Measurements from ENCODE around the gene SLC34A1. TPM values are rescaled to one million over a fixed set of nuclear protein-coding genes. Genes with fewer than 3 reads are reported as not detected.

The SLC34A1 gene
- total RNA-seq, 4 donors from 2014 or later, result not detected

DNA sequence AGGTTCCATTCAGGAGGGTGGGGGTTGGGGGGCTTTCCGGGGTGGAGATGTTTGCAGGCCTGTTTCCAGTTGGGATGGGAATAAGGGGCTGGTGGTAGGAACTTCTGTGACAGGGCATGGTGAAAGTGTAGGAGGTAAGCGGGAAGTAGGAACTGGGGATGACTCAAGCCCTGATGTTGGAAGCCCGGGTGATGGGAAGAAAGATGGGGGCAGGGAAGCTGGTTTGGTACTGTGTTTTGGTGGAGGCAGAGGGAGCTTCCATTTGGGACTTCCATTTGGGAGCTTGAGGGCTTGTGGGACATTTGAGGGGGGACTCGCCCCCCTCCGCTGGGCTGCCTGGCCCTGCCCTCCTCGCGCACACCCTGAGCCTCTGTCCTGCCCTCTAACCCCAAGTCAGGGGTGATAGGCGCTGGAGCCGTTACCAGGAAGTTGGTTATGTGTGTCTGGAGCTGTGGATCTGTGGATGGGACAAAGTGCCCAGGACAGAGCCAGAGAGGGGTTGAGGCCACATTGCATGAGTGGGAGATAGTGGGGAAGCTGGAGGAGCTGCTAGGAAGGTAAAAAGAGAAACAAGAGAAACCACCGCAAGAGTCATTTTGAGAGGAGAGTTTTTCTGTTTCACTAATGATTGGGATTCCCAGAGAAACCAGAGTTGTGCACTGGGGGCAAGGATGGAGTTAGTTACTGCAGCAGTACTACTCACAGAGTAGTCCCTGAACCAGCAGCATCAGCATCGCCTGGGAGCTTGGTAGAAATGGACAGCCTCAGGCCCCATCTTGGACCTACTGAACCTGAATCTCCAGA, 19.9 kb upstream of the SLC34A1 start:
- no peaks in the 10 kb centered on the region for H3K36me3 ChIP-seq
- no peak for DNase-seq
- intact Hi-C loops (cut with DNase I), result no loop called here
- no peaks in the 10 kb centered on the region for H3K9me3 ChIP-seq
- H3K27ac ChIP-seq, result no peak overlapping the region
- H3K4me3 ChIP-seq (replicated peaks in 1 of 3), result no peak overlapping the region
- H3K4me1 ChIP-seq, result peaks cover 26 to 48% of the 10 kb centered on the region in 2 donors
- no peaks in the 10 kb centered on the region for H3K27me3 ChIP-seq
- no peak for TF ChIP-seq POLR2A (IDR thresholded peaks at IDR 0.05)
- TF ChIP-seq, protein P1, sequence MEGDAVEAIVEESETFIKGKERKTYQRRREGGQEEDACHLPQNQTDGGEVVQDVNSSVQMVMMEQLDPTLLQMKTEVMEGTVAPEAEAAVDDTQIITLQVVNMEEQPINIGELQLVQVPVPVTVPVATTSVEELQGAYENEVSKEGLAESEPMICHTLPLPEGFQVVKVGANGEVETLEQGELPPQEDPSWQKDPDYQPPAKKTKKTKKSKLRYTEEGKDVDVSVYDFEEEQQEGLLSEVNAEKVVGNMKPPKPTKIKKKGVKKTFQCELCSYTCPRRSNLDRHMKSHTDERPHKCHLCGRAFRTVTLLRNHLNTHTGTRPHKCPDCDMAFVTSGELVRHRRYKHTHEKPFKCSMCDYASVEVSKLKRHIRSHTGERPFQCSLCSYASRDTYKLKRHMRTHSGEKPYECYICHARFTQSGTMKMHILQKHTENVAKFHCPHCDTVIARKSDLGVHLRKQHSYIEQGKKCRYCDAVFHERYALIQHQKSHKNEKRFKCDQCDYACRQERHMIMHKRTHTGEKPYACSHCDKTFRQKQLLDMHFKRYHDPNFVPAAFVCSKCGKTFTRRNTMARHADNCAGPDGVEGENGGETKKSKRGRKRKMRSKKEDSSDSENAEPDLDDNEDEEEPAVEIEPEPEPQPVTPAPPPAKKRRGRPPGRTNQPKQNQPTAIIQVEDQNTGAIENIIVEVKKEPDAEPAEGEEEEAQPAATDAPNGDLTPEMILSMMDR (IDR thresholded peaks at IDR 0.05), result no peak
- 81 to 86% methylated on average over 11 of the region's 11 CpGs for WGBS, 2 donors

DNA sequence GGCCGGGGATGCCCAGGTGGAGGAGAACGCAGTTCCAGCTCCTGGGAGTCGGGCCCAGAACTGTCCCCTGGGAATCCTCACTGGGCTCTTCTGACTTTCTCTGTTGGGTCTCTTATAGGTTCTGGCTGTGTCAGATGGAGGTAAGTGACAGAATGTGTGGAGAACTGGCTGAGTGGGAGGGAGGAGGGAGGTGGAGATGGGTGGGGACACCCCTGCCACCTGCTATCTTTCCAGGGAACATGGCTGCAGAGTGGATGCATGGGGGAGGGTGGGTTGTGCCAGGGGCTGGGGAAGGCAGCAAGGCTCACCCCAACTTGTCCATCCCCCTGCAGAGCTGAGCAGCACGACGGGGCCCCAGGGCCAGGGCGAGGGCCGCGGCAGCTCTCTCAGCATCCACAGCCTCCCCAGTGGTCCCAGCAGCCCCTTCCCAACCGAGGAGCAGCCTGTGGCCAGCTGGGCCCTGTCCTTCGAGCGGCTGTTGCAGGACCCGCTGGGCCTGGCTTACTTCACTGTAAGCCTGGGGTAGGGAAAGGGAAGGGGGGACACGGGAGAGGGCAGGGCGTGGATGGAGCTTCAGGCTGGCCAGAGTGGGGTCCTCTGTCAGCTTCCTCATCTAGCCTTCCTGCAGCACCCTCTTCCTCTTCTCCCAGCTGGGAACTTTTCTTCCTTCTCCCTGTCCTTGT, 18.2 kb upstream of the SLC34A1 start:
- Histone ChIP-seq H3K4me1 (peaks cover 26 to 48% of the 10 kb centered on the region in 2 donors), H3K36me3 (no peaks in the 10 kb centered on the region)

DNA sequence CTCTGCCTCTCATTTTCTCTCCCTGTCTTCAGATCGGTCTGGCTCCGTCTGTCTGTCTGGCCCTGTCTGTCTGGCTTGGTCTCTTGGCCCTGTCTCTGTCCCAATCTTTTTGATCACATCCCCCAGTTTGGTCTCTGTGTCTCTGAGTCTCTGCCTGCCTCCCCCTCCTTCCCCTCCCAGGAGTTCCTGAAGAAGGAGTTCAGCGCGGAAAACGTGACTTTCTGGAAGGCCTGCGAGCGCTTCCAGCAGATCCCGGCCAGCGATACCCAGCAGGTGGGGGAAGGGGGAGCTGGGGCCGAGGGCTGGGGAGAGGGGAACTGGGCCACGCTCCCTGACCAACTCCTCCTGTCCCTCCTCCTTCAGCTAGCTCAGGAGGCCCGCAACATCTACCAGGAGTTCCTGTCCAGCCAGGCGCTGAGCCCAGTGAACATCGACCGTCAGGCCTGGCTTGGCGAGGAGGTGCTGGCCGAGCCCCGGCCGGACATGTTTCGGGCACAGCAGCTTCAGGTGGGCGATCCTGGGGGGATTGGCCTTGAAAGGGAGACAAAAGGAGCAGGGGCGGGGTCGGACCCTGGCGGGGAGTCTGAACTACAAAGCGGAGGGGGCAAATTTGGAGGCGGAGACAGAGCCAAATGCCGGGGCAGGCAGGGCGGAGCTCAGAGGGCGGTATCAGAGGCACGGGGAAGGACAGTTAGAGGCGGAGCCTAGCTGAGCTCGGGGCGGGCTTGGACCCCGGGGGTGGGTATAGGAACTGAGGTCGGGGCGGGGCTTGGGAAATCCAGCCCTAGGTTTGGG, 17.5 kb upstream of the SLC34A1 start:
- Histone ChIP-seq H3K9me3 (no peaks in the 10 kb centered on the region), H3K36me3 (no peaks in the 10 kb centered on the region), H3K27me3 (no peaks in the 10 kb centered on the region), H3K27ac (peak overlapping the region; percentile 93 to 98 (median 93)), H3K4me1 (peaks cover 30 to 50% of the 10 kb centered on the region in 2 donors), H3K4me3 (replicated peaks in 1 of 3) (peak overlapping the region in 2 of 3 donors; percentile 22 to 41)
- 11 to 17% methylated on average over 35 to 36 of the region's 36 CpGs for WGBS, 2 donors
- DNase-seq, result peak; percentile 96 to 97
- TF ChIP-seq, protein P1 (IDR thresholded peaks at IDR 0.05), result no peak
- peak in 1 of 2 donors; percentile 72 for TF ChIP-seq POLR2A (IDR thresholded peaks at IDR 0.05)
- intact Hi-C loops (cut with DNase I), result loop anchor here (5.0 kb wide), 1 partner anchor 54 kb away; the partner anchor contains the start of gene MXD3

More for the DNA sequence above, 18.2 kb upstream of the SLC34A1 start:
- Histone ChIP-seq H3K27me3 (no peaks in the 10 kb centered on the region), H3K27ac (peak overlapping the region; percentile 93 to 98 (median 93)), H3K4me3 (replicated peaks in 1 of 3) (no peak overlapping the region), H3K9me3 (no peaks in the 10 kb centered on the region)
- intact Hi-C loops (cut with DNase I), result loop anchor here (5.0 kb wide), 1 partner anchor 54 kb away; the partner anchor contains the start of gene MXD3
- WGBS, 2 donors, result 80 to 84% methylated on average over 8 to 14 of the region's 14 CpGs
- TF ChIP-seq, protein P1 (IDR thresholded peaks at IDR 0.05), result no peak
- TF ChIP-seq POLR2A (IDR thresholded peaks at IDR 0.05), result no peak
- peak in 1 of 2 donors; percentile 18 for DNase-seq

GRCh38 chr5:177367323-177367848, 16.8 kb upstream of the SLC34A1 start:
- H3K4me3 ChIP-seq (replicated peaks in 1 of 3), result peak overlapping the region in 2 of 3 donors; percentile 28 to 41
- H3K4me1 ChIP-seq, result peaks cover 25 to 43% of the 10 kb centered on the region in 2 donors
- TF ChIP-seq, protein P1 (IDR thresholded peaks at IDR 0.05), result no peak
- TF ChIP-seq POLR2A (IDR thresholded peaks at IDR 0.05), result no peak
- peak overlapping the region in 2 of 3 donors; percentile 93 to 98 for H3K27ac ChIP-seq
- H3K36me3 ChIP-seq, result no peaks in the 10 kb centered on the region
- WGBS, 2 donors, result 50 to 51% methylated on average over 10 to 15 of the region's 46 CpGs
- intact Hi-C loops (cut with DNase I), result loop anchor here (5.0 kb wide), 1 partner anchor 55 kb away; the partner anchor contains the start of gene MXD3
- H3K27me3 ChIP-seq, result no peaks in the 10 kb centered on the region
- DNase-seq, result no peak
- no peaks in the 10 kb centered on the region for H3K9me3 ChIP-seq

All from thyroid gland (tissue), 4 donors.